ENCODE measurements around the gene DNM2.

- TF ChIP-seq CTCF (IDR thresholded peaks at IDR 0.05; ENCODE audit: low read depth, low read length, poor library complexity, severe bottlenecking) (no peak), EZH2phosphoT487 (IDR thresholded peaks at IDR 0.05; ENCODE audit: borderline replicate concordance, low read length) (no peak)
These were observed 34.8 kb upstream of the DNM2 start for GRCh38 chr19:10683064-10683426.
